ENCODE data around the gene ACADM. TPM values are rescaled to one million over a fixed set of nuclear protein-coding genes. Genes with fewer than 3 reads are reported as not detected.

ACADM gene
- polyA plus RNA-seq, 1 of the 3 experiments (the other 2 are of a cell fraction) = 18.6 TPM

DNA sequence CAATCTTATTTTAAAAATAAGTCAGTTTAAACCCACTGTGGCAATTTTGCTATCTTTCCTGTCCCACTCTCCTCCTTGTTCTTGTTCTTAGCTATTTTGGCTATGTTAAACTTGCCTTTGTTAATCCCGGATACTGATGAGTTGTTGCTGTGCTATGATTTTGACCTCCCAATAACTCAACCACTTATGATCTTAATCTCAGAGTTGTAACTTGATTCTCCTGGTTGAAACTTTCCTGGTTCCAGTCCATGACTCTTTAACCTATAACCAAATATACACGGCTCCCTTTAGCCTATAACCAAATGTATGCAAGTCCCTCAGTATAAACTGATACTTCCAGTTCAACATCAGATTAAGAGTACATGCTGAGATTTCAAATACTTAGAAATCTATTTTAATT lies 15.6 kb upstream of the ACADM start:
- peaks cover 8% of the 10 kb centered on the region for H3F3A ChIP-seq (replicated peaks; ENCODE audit: insufficient read depth)
- H3K9ac ChIP-seq = no peak overlapping the region
- WGBS (ENCODE audit: low lambda C conversion rate) = 20% methylated on average over 2 of the region's 2 CpGs
- no peaks in the 10 kb centered on the region for H3K79me2 ChIP-seq (ENCODE audit: insufficient read depth)
- no peak for DNase-seq
- H3K36me3 ChIP-seq (replicated peaks in 1 of 2; ENCODE audit: control insufficient read depth in 1 of 2, insufficient read depth in 2 of 2, low read length in 1 of 2) = no peaks in the 10 kb centered on the region
- no peak overlapping the region for H2AFZ ChIP-seq (ENCODE audit: low read depth)
- H3K27me3 ChIP-seq (ENCODE audit: insufficient read depth) = no peaks in the 10 kb centered on the region
- H3K4me3 ChIP-seq (ENCODE audit: low read depth in 2 of 2, low read length in 1 of 2) = no peak overlapping the region
- CTCF ChIA-PET = no interaction called here
- H4K20me1 ChIP-seq (ENCODE audit: insufficient read depth) = no peaks in the 10 kb centered on the region
- H3K9me2 ChIP-seq = no peaks in the 10 kb centered on the region
- peak overlapping the region in 1 of 2 experiments; percentile 18; a peak in 1 of 4 replicates for H3K27ac ChIP-seq (ENCODE audit: low read depth in 2 of 2, low read length in 1 of 2)
- H3K4me1 ChIP-seq (ENCODE audit: control insufficient read depth in 1 of 2, insufficient read depth in 2 of 2, low read depth in 1 of 2, low read length in 1 of 2) = no peaks in the 10 kb centered on the region; a peak in 2 of 4 replicates
- no peak overlapping the region for H3K4me2 ChIP-seq
- POLR2A ChIA-PET = no interaction called here
- H3K9me3 ChIP-seq = no peaks in the 10 kb centered on the region
- TF ChIP-seq, protein P1, sequence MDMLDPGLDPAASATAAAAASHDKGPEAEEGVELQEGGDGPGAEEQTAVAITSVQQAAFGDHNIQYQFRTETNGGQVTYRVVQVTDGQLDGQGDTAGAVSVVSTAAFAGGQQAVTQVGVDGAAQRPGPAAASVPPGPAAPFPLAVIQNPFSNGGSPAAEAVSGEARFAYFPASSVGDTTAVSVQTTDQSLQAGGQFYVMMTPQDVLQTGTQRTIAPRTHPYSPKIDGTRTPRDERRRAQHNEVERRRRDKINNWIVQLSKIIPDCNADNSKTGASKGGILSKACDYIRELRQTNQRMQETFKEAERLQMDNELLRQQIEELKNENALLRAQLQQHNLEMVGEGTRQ (IDR thresholded peaks at IDR 0.05; ENCODE audit: borderline replicate concordance, low read depth, low read length) = no peak
- peak; percentile 86 for TF ChIP-seq RXRA (IDR thresholded peaks at IDR 0.05; ENCODE audit: borderline replicate concordance, low read depth)
- TF ChIP-seq, protein P2, sequence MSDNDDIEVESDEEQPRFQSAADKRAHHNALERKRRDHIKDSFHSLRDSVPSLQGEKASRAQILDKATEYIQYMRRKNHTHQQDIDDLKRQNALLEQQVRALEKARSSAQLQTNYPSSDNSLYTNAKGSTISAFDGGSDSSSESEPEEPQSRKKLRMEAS (IDR thresholded peaks at IDR 0.05; ENCODE audit: low read depth) = no peak
- peak; percentile 64 for TF ChIP-seq TCF12 (IDR thresholded peaks at IDR 0.05)
- no peak for TF ChIP-seq TAF1 (IDR thresholded peaks at IDR 0.05; ENCODE audit: borderline replicate concordance, low read depth, low read length)
- no peak for TF ChIP-seq MXI1 (IDR thresholded peaks at IDR 0.05; ENCODE audit: low read depth, low read length)
- TF ChIP-seq, protein P3, sequence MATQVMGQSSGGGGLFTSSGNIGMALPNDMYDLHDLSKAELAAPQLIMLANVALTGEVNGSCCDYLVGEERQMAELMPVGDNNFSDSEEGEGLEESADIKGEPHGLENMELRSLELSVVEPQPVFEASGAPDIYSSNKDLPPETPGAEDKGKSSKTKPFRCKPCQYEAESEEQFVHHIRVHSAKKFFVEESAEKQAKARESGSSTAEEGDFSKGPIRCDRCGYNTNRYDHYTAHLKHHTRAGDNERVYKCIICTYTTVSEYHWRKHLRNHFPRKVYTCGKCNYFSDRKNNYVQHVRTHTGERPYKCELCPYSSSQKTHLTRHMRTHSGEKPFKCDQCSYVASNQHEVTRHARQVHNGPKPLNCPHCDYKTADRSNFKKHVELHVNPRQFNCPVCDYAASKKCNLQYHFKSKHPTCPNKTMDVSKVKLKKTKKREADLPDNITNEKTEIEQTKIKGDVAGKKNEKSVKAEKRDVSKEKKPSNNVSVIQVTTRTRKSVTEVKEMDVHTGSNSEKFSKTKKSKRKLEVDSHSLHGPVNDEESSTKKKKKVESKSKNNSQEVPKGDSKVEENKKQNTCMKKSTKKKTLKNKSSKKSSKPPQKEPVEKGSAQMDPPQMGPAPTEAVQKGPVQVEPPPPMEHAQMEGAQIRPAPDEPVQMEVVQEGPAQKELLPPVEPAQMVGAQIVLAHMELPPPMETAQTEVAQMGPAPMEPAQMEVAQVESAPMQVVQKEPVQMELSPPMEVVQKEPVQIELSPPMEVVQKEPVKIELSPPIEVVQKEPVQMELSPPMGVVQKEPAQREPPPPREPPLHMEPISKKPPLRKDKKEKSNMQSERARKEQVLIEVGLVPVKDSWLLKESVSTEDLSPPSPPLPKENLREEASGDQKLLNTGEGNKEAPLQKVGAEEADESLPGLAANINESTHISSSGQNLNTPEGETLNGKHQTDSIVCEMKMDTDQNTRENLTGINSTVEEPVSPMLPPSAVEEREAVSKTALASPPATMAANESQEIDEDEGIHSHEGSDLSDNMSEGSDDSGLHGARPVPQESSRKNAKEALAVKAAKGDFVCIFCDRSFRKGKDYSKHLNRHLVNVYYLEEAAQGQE (IDR thresholded peaks at IDR 0.05; ENCODE audit: low read depth, low read length) = no peak
- peak; percentile 68 for TF ChIP-seq JUND (IDR thresholded peaks at IDR 0.05)
- TF ChIP-seq ELF1 (IDR thresholded peaks at IDR 0.05) = no peak
- no peak for TF ChIP-seq YY1 (IDR thresholded peaks at IDR 0.05; ENCODE audit: low read depth)
- no peak for TF ChIP-seq GATA2 (CRISPR knock-in tag; IDR thresholded peaks at IDR 0.05)
- TF ChIP-seq TEAD4 (IDR thresholded peaks at IDR 0.05; ENCODE audit: borderline replicate concordance, insufficient read depth) = peak; percentile 49; the same call in 1 of the 2 replicates
- TF ChIP-seq, protein P4, sequence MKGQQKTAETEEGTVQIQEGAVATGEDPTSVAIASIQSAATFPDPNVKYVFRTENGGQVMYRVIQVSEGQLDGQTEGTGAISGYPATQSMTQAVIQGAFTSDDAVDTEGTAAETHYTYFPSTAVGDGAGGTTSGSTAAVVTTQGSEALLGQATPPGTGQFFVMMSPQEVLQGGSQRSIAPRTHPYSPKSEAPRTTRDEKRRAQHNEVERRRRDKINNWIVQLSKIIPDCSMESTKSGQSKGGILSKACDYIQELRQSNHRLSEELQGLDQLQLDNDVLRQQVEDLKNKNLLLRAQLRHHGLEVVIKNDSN (IDR thresholded peaks at IDR 0.05; ENCODE audit: borderline replicate concordance, low read depth) = no peak
- no peak for TF ChIP-seq NRF1 (IDR thresholded peaks at IDR 0.05; ENCODE audit: low read depth, low read length)
- TF ChIP-seq FOXJ3 (CRISPR knock-in tag; IDR thresholded peaks at IDR 0.05) = no peak
- no peak for TF ChIP-seq RAD21 (IDR thresholded peaks at IDR 0.05; ENCODE audit: low read length)
- TF ChIP-seq, protein P5, sequence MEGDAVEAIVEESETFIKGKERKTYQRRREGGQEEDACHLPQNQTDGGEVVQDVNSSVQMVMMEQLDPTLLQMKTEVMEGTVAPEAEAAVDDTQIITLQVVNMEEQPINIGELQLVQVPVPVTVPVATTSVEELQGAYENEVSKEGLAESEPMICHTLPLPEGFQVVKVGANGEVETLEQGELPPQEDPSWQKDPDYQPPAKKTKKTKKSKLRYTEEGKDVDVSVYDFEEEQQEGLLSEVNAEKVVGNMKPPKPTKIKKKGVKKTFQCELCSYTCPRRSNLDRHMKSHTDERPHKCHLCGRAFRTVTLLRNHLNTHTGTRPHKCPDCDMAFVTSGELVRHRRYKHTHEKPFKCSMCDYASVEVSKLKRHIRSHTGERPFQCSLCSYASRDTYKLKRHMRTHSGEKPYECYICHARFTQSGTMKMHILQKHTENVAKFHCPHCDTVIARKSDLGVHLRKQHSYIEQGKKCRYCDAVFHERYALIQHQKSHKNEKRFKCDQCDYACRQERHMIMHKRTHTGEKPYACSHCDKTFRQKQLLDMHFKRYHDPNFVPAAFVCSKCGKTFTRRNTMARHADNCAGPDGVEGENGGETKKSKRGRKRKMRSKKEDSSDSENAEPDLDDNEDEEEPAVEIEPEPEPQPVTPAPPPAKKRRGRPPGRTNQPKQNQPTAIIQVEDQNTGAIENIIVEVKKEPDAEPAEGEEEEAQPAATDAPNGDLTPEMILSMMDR (IDR thresholded peaks at IDR 0.05) = no peak
- TF ChIP-seq SMC3 (IDR thresholded peaks at IDR 0.05; ENCODE audit: low read depth, low read length) = no peak
- no peak for TF ChIP-seq RFX5 (IDR thresholded peaks at IDR 0.05; ENCODE audit: low read length)
- no peak for TF ChIP-seq GABPA (IDR thresholded peaks at IDR 0.05; ENCODE audit: low read depth)
- TF ChIP-seq NFIC (IDR thresholded peaks at IDR 0.05; ENCODE audit: borderline replicate concordance) = peak; percentile 74
- TF ChIP-seq SIN3A (IDR thresholded peaks at IDR 0.05; ENCODE audit: borderline replicate concordance, low read depth, low read length) = no peak
- TF ChIP-seq POLR2AphosphoS5 (IDR thresholded peaks at IDR 0.05; ENCODE audit: low read depth, low read length) = peak; percentile 30; the same call in 1 of the 2 replicates
- TF ChIP-seq RCOR1 (IDR thresholded peaks at IDR 0.05; ENCODE audit: low read length) = no peak
- no peak for TF ChIP-seq CHD2 (IDR thresholded peaks at IDR 0.05; ENCODE audit: low read length, partially characterized antibody)
- TF ChIP-seq MEF2A (IDR thresholded peaks at IDR 0.05; ENCODE audit: borderline replicate concordance, low read depth) = no peak
- TF ChIP-seq FOSL2 (IDR thresholded peaks at IDR 0.05; ENCODE audit: borderline replicate concordance, low read depth) = peak; percentile 53
- no peak for TF ChIP-seq EZH2phosphoT487 (IDR thresholded peaks at IDR 0.05; ENCODE audit: borderline replicate concordance, low read depth)
